G401 (cell line): ENCODE measurements around the gene BANP. TPM values are rescaled to one million over a fixed set of nuclear protein-coding genes. Genes with fewer than 3 reads are reported as not detected.

Experiments
- DNase-seq: peaks from one replicate; pipeline ENCODE4 v3.0.0-alpha.2; 2015; ENCODE audit warnings: low spot score
- in situ Hi-C: cut with HindIII; loops from 2 replicates; pipeline ENCODE4 v1.10.0; 2016; ENCODE audit warnings: low sequenced_read_pairs, mixed read lengths
- total RNA-seq: library from RNA; depleted of rRNA; stranded (reverse); fragments of >200 nt; shearing (Covaris generic); gene quantifications from 2 replicates; pipeline ENCODE4 v1.2.3, GENCODE V29; 2014

Gene BANP
- total RNA-seq, 1 experiment from 2014 or later: 28.4 TPM

- in situ Hi-C loops: no loop called here
Measured at GRCh38 chr16:88055356-88055755, 104.1 kb downstream of the BANP start.

GRCh38 chr16:88056212-88056611 lies 105.0 kb downstream of the BANP start:
- DNase-seq: no peak
- in situ Hi-C loops: no loop called here

More at GRCh38 chr16:88055356-88055755, 104.1 kb downstream of the BANP start:
- DNase-seq: no peak

DNA sequence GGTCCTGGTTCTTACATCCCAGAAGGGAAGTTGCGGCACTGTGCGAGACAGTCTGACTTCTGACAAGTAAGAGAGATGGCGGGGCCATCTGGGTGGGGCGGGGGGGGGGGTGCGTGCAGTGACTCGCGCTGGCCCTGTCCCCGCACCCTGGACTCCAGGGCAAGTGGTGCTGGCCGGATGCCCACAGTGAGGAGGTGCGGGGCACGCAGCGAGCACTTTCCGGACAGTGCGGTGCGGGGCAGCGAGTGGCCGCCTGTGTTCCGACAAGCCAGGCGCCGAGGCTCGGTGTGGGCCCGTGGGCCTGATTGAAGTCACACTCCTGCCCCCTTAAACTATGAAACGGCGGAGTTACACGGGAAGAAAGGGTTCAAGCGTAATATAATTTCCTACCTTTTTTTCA lies 106.4 kb downstream of the BANP start:
- in situ Hi-C loops: no loop called here
- DNase-seq: no peak

- in situ Hi-C loops: no loop called here
- no peak for DNase-seq
Measured at GRCh38 chr16:88058136-88058535, 106.9 kb downstream of the BANP start.

GRCh38 chr16:88058817-88059216 lies 107.6 kb downstream of the BANP start:
- in situ Hi-C loops: no loop called here

DNA sequence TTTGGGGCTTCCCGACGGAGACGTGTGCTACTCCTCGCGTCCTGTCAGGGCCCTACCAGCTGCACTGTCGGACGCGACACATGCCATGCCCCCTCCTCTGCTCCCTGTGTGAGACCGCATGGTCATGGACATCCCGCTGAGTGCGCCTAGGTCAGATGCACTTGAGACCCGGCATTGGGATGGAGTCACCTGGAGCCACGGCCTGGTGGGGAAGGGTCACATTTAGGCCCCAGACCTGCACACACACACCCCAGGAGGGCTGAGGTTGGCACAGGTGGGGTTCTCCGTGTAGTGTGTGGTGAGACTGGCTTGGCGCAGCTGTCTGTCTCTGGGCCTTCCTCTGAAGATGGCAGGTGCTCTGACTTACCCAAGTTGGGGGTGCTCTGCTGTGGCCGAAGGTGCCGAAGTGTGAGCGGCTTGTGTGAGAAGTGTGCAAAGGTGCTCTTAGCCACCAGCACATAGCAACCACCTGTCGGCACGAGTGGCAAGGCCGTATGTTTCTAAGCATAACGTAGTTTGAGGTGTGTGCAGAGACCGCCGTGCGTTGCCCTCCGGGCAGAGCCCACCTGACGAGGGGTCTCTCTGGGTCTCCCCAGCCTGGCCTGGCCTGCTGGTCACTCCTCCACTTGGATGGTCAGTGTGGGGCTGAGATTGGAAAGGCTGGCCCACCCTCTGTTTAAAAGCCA lies 108.6 kb downstream of the BANP start:
- in situ Hi-C loops: no loop called here

More at GRCh38 chr16:88058817-88059216, 107.6 kb downstream of the BANP start:
- DNase-seq: no peak

DNA sequence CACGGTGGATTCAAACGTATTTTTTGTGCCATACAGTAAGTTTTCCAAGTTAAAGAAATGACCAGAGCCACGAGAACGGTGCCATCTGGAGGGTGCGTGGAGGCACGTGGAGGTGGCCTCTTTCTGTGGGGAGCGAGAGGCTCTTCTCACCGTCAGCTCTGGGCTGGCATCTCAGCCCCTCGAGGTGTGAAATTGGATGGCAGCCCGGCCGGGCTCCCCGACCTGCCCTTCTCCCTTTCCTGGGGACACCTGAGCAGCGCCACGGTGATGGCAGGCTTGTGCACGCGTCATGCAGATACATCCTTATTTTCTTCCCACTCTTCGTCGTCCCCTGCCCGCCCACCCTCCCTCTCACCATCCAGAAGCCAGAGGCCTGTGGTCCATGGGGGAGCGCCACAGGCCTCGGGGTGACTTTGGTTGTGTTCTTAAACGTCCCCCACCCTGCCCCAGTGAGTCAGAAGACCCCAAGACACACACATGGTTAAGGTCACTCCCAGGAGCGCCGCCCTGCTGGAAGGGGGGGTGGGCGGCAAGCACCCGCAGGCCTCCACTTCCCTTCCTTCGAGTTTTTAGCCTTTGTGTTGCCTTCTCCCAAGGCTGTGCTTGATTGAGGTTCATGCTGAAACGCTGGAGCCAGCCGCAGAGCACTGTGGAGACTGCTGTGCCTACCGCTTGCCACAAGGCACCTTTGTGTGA lies 109.4 kb downstream of the BANP start:
- no peak for DNase-seq
- in situ Hi-C loops: no loop called here

More for the DNA sequence above, 108.6 kb downstream of the BANP start:
- no peak for DNase-seq

DNA sequence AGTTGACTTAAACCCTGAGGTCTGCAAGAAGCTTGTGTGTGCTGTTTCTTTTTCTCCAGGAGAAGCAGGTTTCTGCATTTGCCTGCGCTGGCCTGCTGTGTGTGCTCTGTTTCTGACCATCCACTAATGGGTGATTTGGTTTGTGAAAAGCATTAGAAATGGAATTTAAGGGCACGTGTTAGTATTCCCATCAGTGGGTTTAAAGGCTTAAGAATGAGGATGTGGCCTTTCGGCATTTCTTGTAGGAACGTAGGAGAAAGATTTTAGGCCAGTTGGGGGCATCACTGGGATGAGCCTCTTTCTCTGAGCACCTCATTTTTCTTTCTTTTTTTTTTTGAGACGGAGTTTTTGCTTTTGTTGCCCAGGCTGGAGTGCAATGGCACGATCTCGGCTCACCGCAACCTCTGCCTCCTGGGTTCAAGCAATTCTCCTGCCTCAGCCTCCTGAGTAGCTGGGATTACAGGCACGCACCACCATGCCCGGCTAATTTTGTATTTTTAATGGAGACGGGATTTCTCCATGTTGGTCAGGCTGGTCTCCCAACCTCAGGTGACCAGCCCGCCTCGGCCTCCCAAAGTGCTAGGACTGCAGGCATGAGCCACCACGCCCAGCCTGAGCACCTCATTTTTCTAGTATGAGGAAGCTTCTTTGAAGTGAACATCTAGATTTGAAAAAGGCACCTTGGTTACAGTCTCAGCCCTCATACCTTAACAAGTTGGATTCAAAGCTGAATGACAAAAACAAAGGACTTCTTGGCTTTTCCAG lies 110.3 kb downstream of the BANP start:
- in situ Hi-C loops: no loop called here
- no peak for DNase-seq

DNA sequence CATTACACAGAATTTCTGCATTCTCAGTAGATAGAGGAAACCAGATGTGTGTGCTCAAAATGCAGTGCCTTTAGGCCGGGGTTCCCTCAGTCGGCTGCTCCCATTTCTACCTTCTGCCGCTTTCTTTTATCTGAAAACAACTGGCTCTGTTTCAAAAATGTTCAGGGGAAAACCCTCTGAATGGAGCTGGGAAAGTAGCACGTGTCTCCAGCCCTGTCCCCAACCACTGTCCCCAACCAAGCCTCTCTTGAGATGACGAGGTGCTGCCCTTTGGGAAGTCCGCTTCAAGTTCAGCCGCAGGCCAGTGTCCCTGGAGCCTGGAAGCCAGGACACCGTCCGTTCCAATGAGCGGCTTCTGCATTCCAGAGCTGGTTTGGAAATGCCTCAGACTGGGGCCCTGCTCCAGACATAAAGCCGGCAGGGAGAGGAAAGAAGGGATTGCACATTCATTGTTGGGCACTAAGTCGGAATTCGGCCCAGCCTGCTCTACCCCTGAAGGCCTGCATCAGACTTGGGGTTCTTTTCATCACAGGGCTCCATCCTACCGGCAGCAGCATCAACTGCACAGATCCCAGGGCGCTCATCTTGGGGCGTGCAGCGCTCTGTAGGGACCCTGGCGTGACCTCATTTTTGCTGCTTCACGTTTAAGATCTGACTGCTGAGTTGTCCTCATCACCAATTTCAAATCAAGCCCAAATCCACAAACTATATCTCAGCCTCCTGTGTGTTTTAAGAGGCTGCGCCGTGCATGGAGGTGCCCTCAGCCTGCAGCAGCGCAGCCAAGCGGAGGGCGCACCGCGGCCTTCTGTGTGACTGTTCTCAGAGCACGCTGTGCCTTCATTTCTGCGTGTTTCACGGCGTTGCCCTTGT lies 111.3 kb downstream of the BANP start:
- in situ Hi-C loops: no loop called here
- no peak for DNase-seq

GRCh38 chr16:88063211-88063773 lies 112.1 kb downstream of the BANP start:
- in situ Hi-C loops: no loop called here
- peak; percentile 37 for DNase-seq

GRCh38 chr16:88064011-88064888 lies 113.0 kb downstream of the BANP start:
- in situ Hi-C loops: no loop called here
- DNase-seq: no peak

DNA sequence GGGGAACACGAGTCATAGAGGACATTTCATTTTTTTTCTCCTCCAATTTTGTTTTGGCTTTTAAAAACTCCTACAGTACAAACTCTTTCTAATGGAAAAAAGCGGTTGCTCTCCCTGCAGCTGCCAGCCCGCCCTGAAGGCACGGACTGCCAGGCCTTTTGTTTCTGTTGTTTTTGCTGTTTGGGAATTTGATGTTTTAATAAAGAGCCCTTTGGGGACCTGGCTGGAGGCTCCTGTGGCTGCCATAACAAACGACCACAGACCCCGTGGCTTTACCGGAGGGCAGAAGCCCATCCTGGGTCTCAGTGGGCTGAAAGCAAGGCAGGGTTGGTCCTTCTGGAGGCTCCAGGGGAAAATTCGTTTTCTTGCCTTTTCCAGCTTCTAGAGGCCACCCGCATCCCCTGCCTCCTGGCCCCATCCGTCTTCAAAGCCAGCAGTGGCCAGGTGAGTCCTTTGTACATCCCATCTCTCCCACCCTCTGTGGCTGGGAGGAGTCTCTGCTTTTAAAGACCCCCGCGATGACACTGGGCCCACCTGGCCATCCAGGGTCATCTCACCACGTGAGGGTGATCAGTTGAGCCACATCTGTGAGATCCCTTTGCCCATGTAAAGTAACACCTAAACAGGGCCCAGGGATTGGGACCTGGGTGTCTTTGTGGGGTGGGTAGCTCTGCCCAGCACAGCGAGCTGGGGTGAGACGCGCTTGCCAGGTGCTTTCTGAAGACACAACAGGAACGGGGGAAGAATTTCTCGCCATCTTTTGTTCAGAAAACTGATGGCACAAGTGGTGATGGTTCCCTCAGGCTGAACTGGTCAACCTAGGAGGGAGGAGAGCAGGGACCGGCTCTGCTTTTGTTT lies 113.9 kb downstream of the BANP start:
- peak; percentile 6 for DNase-seq
- in situ Hi-C loops: no loop called here

DNA sequence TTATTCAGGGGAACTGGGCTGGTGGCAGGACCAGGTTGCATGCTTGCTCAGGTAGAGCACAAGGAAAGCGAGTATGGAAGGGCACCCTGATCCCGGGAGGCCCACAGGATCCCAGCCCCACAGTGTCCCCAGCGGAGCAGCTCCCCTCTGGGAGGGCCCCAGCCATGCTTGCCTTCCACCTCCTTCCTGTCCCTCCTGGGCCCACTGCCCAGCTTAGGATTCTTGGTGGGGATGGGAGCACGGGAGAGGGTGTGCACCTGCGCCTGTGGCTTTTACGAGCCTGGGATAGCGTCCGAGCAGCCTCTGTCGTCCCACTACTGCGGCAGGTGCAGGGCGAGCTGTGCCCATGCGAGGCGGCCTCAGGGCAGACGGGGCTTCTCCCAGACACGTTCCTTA lies 114.5 kb downstream of the BANP start:
- DNase-seq: no peak
- in situ Hi-C loops: no loop called here

DNA sequence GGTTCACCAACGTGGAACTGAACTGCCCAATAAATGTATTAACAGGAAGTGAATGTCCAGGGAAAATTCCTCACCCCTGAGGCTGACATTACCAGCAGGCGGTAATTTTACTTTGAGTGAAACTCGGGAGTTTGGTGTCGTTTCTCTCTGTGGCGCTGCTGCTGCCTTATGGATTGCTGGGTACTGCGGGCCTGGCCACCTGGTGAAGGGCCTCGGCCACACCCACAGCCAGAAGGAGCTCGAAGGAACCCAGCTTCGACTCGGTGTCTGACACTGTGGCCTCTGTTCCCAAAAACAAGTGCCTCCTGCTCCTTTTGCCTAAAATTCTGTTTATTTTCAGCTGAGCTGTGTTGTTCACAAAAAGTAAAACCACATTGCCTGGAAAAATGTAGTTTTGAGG lies 115.0 kb downstream of the BANP start:
- no peak for DNase-seq
- in situ Hi-C loops: no loop called here

GRCh38 chr16:88066680-88067529 lies 115.7 kb downstream of the BANP start:
- DNase-seq: no peak
- in situ Hi-C loops: no loop called here
